PFSK-1 (cell line): ENCODE data around the gene ZNF268.

Source experiments
- POLR2AphosphoS5 ChIP-seq: IDR thresholded peaks from 2 replicates; pipeline ENCODE4 v1.6.1; 2012; ENCODE audit warnings: low read depth, mild to moderate bottlenecking, control low read depth, low read length, moderate library complexity
- TF ChIP-seq, protein P1 (sequence below), 2 experiments: IDR thresholded peaks; 2 replicates each; pipeline versions ENCODE4 v1.6.1 to v1.8.0; 2011 to 2012; ENCODE audit warnings: low read depth in 2 of 2, low read length in 2 of 2, control low read depth in 1 of 2, inconsistent platforms in 1 of 2, mild to moderate bottlenecking in 1 of 2, moderate library complexity in 1 of 2; ENCODE audit not compliant: insufficient read depth in 1 of 2

DNA sequence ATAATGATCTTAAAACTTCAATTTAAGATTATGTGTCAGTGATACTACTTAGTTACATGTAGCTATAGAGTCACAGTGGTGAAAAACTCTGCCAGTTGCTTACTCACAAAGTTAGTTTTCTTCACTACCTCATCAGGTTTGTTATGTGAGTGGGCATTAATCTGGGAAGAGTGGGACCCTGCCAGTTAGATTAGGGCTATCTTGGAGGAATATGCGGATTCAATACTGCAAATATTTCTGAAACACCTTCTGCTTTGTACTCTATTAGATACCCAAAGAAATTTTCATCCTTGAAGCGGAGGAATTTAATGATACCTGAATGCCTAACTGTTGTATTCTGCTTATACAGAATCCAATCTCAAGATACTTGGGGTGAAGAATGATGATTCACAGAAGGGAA, 25.1 kb downstream of the ZNF268 start:
- TF ChIP-seq POLR2AphosphoS5 = no peak
- TF ChIP-seq, protein P1, sequence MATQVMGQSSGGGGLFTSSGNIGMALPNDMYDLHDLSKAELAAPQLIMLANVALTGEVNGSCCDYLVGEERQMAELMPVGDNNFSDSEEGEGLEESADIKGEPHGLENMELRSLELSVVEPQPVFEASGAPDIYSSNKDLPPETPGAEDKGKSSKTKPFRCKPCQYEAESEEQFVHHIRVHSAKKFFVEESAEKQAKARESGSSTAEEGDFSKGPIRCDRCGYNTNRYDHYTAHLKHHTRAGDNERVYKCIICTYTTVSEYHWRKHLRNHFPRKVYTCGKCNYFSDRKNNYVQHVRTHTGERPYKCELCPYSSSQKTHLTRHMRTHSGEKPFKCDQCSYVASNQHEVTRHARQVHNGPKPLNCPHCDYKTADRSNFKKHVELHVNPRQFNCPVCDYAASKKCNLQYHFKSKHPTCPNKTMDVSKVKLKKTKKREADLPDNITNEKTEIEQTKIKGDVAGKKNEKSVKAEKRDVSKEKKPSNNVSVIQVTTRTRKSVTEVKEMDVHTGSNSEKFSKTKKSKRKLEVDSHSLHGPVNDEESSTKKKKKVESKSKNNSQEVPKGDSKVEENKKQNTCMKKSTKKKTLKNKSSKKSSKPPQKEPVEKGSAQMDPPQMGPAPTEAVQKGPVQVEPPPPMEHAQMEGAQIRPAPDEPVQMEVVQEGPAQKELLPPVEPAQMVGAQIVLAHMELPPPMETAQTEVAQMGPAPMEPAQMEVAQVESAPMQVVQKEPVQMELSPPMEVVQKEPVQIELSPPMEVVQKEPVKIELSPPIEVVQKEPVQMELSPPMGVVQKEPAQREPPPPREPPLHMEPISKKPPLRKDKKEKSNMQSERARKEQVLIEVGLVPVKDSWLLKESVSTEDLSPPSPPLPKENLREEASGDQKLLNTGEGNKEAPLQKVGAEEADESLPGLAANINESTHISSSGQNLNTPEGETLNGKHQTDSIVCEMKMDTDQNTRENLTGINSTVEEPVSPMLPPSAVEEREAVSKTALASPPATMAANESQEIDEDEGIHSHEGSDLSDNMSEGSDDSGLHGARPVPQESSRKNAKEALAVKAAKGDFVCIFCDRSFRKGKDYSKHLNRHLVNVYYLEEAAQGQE (IDR thresholded peaks at IDR 0.05; ENCODE audit: insufficient read depth in 1 of 2, low read depth in 2 of 2, low read length in 2 of 2) = no peak
